IMR-90 (cell line): Measurements from ENCODE around the gene B2M. TPM values are rescaled to one million over a fixed set of nuclear protein-coding genes. Genes with fewer than 3 reads are reported as not detected.

Experiments
- ATAC-seq: fragments of 200-7000 bp; cut with Tn5 transposase; 2 replicates; pipeline ENCODE4 v1.9.1; 2020; ENCODE audit warnings: low read depth, mild to moderate bottlenecking, moderate library complexity
- BruUV-seq: library from RNA; stranded (reverse); fragments of 400-500 nt; replicated peaks from 2 replicates; lab custom pipeline; 2021; lab: Mats Ljungman, UMichigan
- CTCF ChIA-PET: fragments of 300-600 bp; formaldehyde crosslinking; extraction: SDS; loops from one replicate; lab custom pipeline; 2021; ENCODE audit warnings: antibody characterized with exemption; lab: Yijun Ruan, JAX
- POLR2A ChIA-PET: fragments of 300-600 bp; sonication (Branson Sonifier 250); formaldehyde crosslinking; loops from one replicate; lab custom pipeline; 2022; ENCODE audit warnings: antibody characterized with exemption; ENCODE audit not compliant: unreplicated experiment; lab: Charles Lee
- DNase-seq: peaks from one replicate; pipeline ENCODE4 v3.0.0; 2013
- H2AFZ ChIP-seq: replicated peaks from 2 replicates; pipeline ENCODE3; 2013; ENCODE audit warnings: low read length, mild to moderate bottlenecking; ENCODE audit not compliant: poor library complexity
- H2AK5ac ChIP-seq: 2 replicates; pipeline ENCODE4 v1.6.1; 2013; ENCODE audit warnings: low read depth, low read length, inconsistent platforms
- H2AK9ac ChIP-seq: replicated peaks from 2 replicates; pipeline ENCODE3; 2013; ENCODE audit warnings: mild to moderate bottlenecking, low read depth, low read length, moderate library complexity; ENCODE audit not compliant: poor library complexity
- H2BK120ac ChIP-seq: 2 replicates; pipeline ENCODE4 v1.6.1; 2013; ENCODE audit warnings: low read depth, low read length, inconsistent platforms
- H2BK15ac ChIP-seq: 3 replicates; pipeline ENCODE4 v1.6.1; 2013; ENCODE audit warnings: low read depth, low read length, inconsistent platforms
- H2BK20ac ChIP-seq: 2 replicates; pipeline ENCODE4 v1.6.1; 2013; ENCODE audit warnings: low read depth, mild to moderate bottlenecking, inconsistent platforms, low read length, moderate library complexity
- H2BK5ac ChIP-seq: 2 replicates; pipeline ENCODE4 v1.6.1; 2013; ENCODE audit warnings: mild to moderate bottlenecking, low read depth, low read length, inconsistent platforms; ENCODE audit not compliant: poor library complexity, severe bottlenecking
- H3K14ac ChIP-seq: replicated peaks from 2 replicates; pipeline ENCODE4 v1.6.1; 2013; ENCODE audit warnings: low read depth, low read length, inconsistent platforms
- H3K18ac ChIP-seq: 2 replicates; pipeline ENCODE4 v1.6.1; 2013; ENCODE audit warnings: low read depth, low read length, control low read depth
- H3K23ac ChIP-seq: 2 replicates; pipeline ENCODE4 v1.6.1; 2013; ENCODE audit warnings: low read depth, low read length, inconsistent platforms
- H3K27ac ChIP-seq: 2 replicates; pipeline ENCODE4 v1.5.1; 2013; ENCODE audit warnings: mild to moderate bottlenecking, control low read depth, low read length; ENCODE audit not compliant: insufficient read depth
- H3K27me3 ChIP-seq: 2 replicates; pipeline ENCODE4 v1.6.1; 2013; ENCODE audit warnings: low read length; ENCODE audit not compliant: control insufficient read depth, insufficient read depth
- H3K36me3 ChIP-seq: 2 replicates; pipeline ENCODE4 v1.6.1; 2013; ENCODE audit warnings: low read length, mixed read lengths; ENCODE audit not compliant: control insufficient read depth, insufficient read depth
- H3K4ac ChIP-seq: 2 replicates; pipeline ENCODE4 v1.6.1; 2013; ENCODE audit warnings: low read depth, low read length, inconsistent platforms
- H3K4me1 ChIP-seq: 2 replicates; pipeline ENCODE4 v1.6.1; 2013; ENCODE audit warnings: low read length, mixed read lengths; ENCODE audit not compliant: control insufficient read depth, insufficient read depth
- H3K4me2 ChIP-seq: 2 replicates; pipeline ENCODE4 v1.6.1; 2013; ENCODE audit warnings: low read depth, mild to moderate bottlenecking, control low read depth, low read length, moderate library complexity
- H3K4me3 ChIP-seq: 2 replicates; pipeline ENCODE4 v1.5.1; 2013; ENCODE audit warnings: low read depth, mild to moderate bottlenecking, control low read depth, low read length, moderate library complexity; ENCODE audit not compliant: insufficient read depth
- H3K56ac ChIP-seq: 2 replicates; pipeline ENCODE4 v1.6.1; 2013; ENCODE audit warnings: low read length, inconsistent platforms; ENCODE audit not compliant: insufficient read depth; ENCODE audit errors: extremely low read depth
- H3K79me1 ChIP-seq, 2 experiments: 2 replicates each; pipeline ENCODE4 v1.6.1; 2013; ENCODE audit warnings: low read length in 2 of 2, inconsistent platforms in 1 of 2, low read depth in 1 of 2
- H3K9ac ChIP-seq: 2 replicates; pipeline ENCODE4 v1.6.1; 2013; ENCODE audit warnings: low read depth, low read length, control low read depth
- H3K9me1 ChIP-seq: 2 replicates; pipeline ENCODE4 v1.6.1; 2013; ENCODE audit warnings: low read length, inconsistent platforms; ENCODE audit not compliant: insufficient read depth
- H3K9me3 ChIP-seq: 2 replicates; pipeline ENCODE4 v1.6.1; 2013; ENCODE audit warnings: low read length; ENCODE audit not compliant: control insufficient read depth, insufficient read depth
- H4K20me1 ChIP-seq: 2 replicates; pipeline ENCODE4 v1.6.1; 2013; ENCODE audit warnings: low read length, inconsistent platforms; ENCODE audit not compliant: insufficient read depth
- H4K5ac ChIP-seq: 2 replicates; pipeline ENCODE4 v1.6.1; 2013; ENCODE audit warnings: mild to moderate bottlenecking, low read depth, low read length, control low read depth
- H4K8ac ChIP-seq, 2 experiments: 2 replicates each; pipeline ENCODE4 v1.6.1; 2013; ENCODE audit warnings: low read depth in 2 of 2, low read length in 2 of 2, control low read depth in 1 of 2, inconsistent platforms in 1 of 2
- H4K91ac ChIP-seq: 2 replicates; pipeline ENCODE4 v1.6.1; 2013; ENCODE audit warnings: low read depth, low read length, inconsistent platforms; ENCODE audit not compliant: insufficient read depth
- BHLHE40 ChIP-seq: fragments of 150-350 bp; IDR thresholded peaks from 2 replicates; pipeline ENCODE4 v1.6.1; 2016; ENCODE audit warnings: mild to moderate bottlenecking, low read depth, low read length
- CEBPB ChIP-seq: IDR thresholded peaks from 2 replicates; pipeline ENCODE4 v1.6.1; 2012; ENCODE audit warnings: low read depth, low read length, improper control_type of control experiment
- CHD1 ChIP-seq: IDR thresholded peaks from 2 replicates; pipeline ENCODE4 v1.6.1; 2012; ENCODE audit warnings: low read depth, low read length, improper control_type of control experiment
- FOS ChIP-seq: fragments of 150-350 bp; IDR thresholded peaks from 2 replicates; pipeline ENCODE4 v1.6.1; 2016; ENCODE audit warnings: low read depth, low read length
- MAFK ChIP-seq: IDR thresholded peaks from 2 replicates; pipeline ENCODE4 v1.6.1; 2012; ENCODE audit warnings: low read depth, low read length, improper control_type of control experiment
- MAZ ChIP-seq: IDR thresholded peaks from 2 replicates; pipeline ENCODE4 v1.6.1; 2012; ENCODE audit warnings: low read depth, mild to moderate bottlenecking, low read length, improper control_type of control experiment, moderate library complexity, borderline replicate concordance
- MXI1 ChIP-seq: IDR thresholded peaks from 2 replicates; pipeline ENCODE4 v1.6.1; 2012; ENCODE audit warnings: low read depth, mild to moderate bottlenecking, low read length, moderate library complexity, borderline replicate concordance
- NFE2L2 ChIP-seq: fragments of 150-350 bp; IDR thresholded peaks from 2 replicates; pipeline ENCODE4 v1.6.1; 2016; ENCODE audit warnings: low read depth, mild to moderate bottlenecking, low read length
- POLR2A ChIP-seq: IDR thresholded peaks from 2 replicates; pipeline ENCODE4 v1.6.1; 2012; ENCODE audit warnings: mild to moderate bottlenecking, low read depth, low read length
- RAD21 ChIP-seq: IDR thresholded peaks from 2 replicates; pipeline ENCODE4 v1.6.1; 2012; ENCODE audit warnings: low read length, improper control_type of control experiment
- RCOR1 ChIP-seq: IDR thresholded peaks from 2 replicates; pipeline ENCODE4 v1.6.1; 2012; ENCODE audit warnings: mild to moderate bottlenecking, low read length, improper control_type of control experiment; ENCODE audit not compliant: insufficient replicate concordance
- RFX5 ChIP-seq: IDR thresholded peaks from 2 replicates; pipeline ENCODE4 v1.8.0; 2012; ENCODE audit warnings: low read depth, mild to moderate bottlenecking, low read length, moderate library complexity
- SMC3 ChIP-seq: fragments of 150-350 bp; IDR thresholded peaks from 2 replicates; pipeline ENCODE4 v1.6.1; 2016; ENCODE audit warnings: low read depth, mild to moderate bottlenecking, antibody characterized with exemption, low read length, moderate library complexity
- WGBS, 2 experiments: methylation state at CpG; one replicate each; pipeline versions ENCODE4 v1.1.5 to v1.1.7; 2013; ENCODE audit warnings: missing lambda C conversion rate in 2 of 2; ENCODE audit not compliant: insufficient read length in 1 of 2; ENCODE audit errors: extremely low coverage in 2 of 2; 5-methylcytosine and 5-hydroxymethylcytosine counted together
- dilution Hi-C: fragments of 300-500 bp; cut with HindIII; formaldehyde crosslinking; loops from one replicate; pipeline ENCODE4 v1.14.3; 2018; ENCODE audit warnings: low sequenced_read_pairs; ENCODE audit not compliant: unreplicated experiment
- in situ Hi-C: fragments of 300-500 bp; cut with MboI; formaldehyde crosslinking; loops from 3 replicates; pipeline ENCODE4 v1.14.3; 2019; ENCODE audit warnings: low sequenced_read_pairs, inconsistent platforms, mixed read lengths
- intact Hi-C: fragments of 100-400 bp; cut with micrococcal nuclease; formaldehyde crosslinking; loops from 2 replicates; pipeline ENCODE4 v1.10.0; 2022
- polyA plus RNA-seq, 3 experiments: library from polyadenylated mRNA; depleted of rRNA; stranded (reverse); fragments of >200 nt; gene quantifications; 2 replicates each; pipeline ENCODE4 v1.2.3, GENCODE V29; 2012; ENCODE audit warnings: low replicate concordance in 1 of 3
- total RNA-seq: library from RNA; depleted of rRNA; stranded (reverse); fragments of >200 nt; gene quantifications from 2 replicates; pipeline ENCODE4 v1.2.3, GENCODE V29; 2012
- TF ChIP-seq, protein P1 (sequence below): fragments of 150-350 bp; IDR thresholded peaks from 2 replicates; pipeline ENCODE4 v1.6.1; 2016; ENCODE audit warnings: low read depth, mild to moderate bottlenecking, low read length, moderate library complexity, borderline replicate concordance
- TF ChIP-seq, protein P2 (sequence below): conservative IDR thresholded peaks from 2 replicates; pipeline ENCODE4 v1.5.1; 2012; ENCODE audit warnings: mild to moderate bottlenecking, low read depth, low read length, improper control_type of control experiment
- TF ChIP-seq, protein P3 (sequence below): fragments of 150-350 bp; IDR thresholded peaks from 2 replicates; pipeline ENCODE4 v1.6.1; 2017; ENCODE audit warnings: mild to moderate bottlenecking, antibody characterized with exemption, low read length, low read depth

The B2M gene
- total and polyA plus RNA-seq, 2 of the 4 experiments (the other 2 are of a cell fraction): 895 to 3,394 TPM

DNA sequence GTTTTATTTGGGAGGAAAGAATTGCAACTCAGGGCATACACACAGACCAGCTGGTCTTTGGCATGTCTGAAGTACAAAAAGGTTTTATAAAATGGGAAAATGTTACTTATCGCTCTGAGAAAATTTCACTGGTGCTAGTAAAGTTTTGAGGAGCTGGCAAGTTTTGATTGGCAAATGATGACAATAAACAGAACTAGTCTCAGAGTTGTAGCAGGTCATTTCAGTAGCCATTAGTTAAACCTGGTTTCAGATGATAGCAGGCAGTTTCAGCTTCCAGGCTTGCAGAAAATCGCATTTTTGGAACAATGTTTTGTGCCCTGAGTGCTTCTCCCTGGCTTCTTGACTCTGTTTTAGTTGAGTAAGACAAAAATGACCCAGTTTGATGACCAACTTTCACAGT lies 10.7 kb downstream of the B2M start:
- Histone ChIP-seq H4K20me1 (no peaks in the 10 kb centered on the region; the same call in 1 of the 2 replicates), H3K9ac (no peak overlapping the region), H2AFZ (no peak overlapping the region), H2BK20ac (no peak overlapping the region), H2AK5ac (no peak overlapping the region), H3K36me3 (peaks cover 9% of the 10 kb centered on the region), H3K23ac (no peak overlapping the region), H2BK120ac (no peak overlapping the region), H3K18ac (no peak overlapping the region), H3K9me3 (no peaks in the 10 kb centered on the region), H2BK15ac (no peak overlapping the region), H3K56ac (no peak overlapping the region), H3K4ac (no peak overlapping the region), H3K4me1 (peaks cover 2% of the 10 kb centered on the region; the same call in 1 of the 2 replicates), H3K9me1 (peaks cover 5% of the 10 kb centered on the region; the same call in 1 of the 2 replicates), H4K8ac (no peak overlapping the region), H2BK5ac (no peak overlapping the region), H3K4me3 (no peak overlapping the region), H2AK9ac (no peak overlapping the region), H3K79me1 (peaks cover 1 to 3% of the 10 kb centered on the region in 2 experiments; a peak in 2 of 4 replicates), H4K91ac (no peak overlapping the region), H4K5ac (no peak overlapping the region), H3K27me3 (no peaks in the 10 kb centered on the region), H3K4me2 (no peak overlapping the region), H3K14ac (no peak overlapping the region), H3K27ac (no peak overlapping the region)
- in situ Hi-C loops (no loop called here), intact Hi-C loops (no loop called here), dilution Hi-C loops (no loop called here)
- POLR2A ChIA-PET: no interaction called here
- ATAC-seq (no peak), DNase-seq (no peak)
- TF ChIP-seq SMC3 (no peak), CEBPB (no peak), MAZ (no peak), FOS (no peak), RFX5 (no peak), RAD21 (no peak), MXI1 (no peak), BHLHE40 (no peak), RCOR1 (no peak), NFE2L2 (no peak), CHD1 (no peak), MAFK (no peak), POLR2A (no peak)
- TF ChIP-seq, protein P1, sequence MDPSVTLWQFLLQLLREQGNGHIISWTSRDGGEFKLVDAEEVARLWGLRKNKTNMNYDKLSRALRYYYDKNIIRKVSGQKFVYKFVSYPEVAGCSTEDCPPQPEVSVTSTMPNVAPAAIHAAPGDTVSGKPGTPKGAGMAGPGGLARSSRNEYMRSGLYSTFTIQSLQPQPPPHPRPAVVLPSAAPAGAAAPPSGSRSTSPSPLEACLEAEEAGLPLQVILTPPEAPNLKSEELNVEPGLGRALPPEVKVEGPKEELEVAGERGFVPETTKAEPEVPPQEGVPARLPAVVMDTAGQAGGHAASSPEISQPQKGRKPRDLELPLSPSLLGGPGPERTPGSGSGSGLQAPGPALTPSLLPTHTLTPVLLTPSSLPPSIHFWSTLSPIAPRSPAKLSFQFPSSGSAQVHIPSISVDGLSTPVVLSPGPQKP: no peak
- TF ChIP-seq, protein P2, sequence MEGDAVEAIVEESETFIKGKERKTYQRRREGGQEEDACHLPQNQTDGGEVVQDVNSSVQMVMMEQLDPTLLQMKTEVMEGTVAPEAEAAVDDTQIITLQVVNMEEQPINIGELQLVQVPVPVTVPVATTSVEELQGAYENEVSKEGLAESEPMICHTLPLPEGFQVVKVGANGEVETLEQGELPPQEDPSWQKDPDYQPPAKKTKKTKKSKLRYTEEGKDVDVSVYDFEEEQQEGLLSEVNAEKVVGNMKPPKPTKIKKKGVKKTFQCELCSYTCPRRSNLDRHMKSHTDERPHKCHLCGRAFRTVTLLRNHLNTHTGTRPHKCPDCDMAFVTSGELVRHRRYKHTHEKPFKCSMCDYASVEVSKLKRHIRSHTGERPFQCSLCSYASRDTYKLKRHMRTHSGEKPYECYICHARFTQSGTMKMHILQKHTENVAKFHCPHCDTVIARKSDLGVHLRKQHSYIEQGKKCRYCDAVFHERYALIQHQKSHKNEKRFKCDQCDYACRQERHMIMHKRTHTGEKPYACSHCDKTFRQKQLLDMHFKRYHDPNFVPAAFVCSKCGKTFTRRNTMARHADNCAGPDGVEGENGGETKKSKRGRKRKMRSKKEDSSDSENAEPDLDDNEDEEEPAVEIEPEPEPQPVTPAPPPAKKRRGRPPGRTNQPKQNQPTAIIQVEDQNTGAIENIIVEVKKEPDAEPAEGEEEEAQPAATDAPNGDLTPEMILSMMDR: no peak
- TF ChIP-seq, protein P3, sequence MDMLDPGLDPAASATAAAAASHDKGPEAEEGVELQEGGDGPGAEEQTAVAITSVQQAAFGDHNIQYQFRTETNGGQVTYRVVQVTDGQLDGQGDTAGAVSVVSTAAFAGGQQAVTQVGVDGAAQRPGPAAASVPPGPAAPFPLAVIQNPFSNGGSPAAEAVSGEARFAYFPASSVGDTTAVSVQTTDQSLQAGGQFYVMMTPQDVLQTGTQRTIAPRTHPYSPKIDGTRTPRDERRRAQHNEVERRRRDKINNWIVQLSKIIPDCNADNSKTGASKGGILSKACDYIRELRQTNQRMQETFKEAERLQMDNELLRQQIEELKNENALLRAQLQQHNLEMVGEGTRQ: no peak
- 75% methylated on average over 2 of the region's 2 CpGs; no CpG with 5 or more reads in 1 of the 2 experiments for WGBS, 2 experiments
- BruUV-seq: no TSS peak
- CTCF ChIA-PET: no interaction called here
